Stomach (tissue), 9 donors: ENCODE results near the gene AXL. TPM values are rescaled to one million over a fixed set of nuclear protein-coding genes. Genes with fewer than 3 reads are reported as not detected.

ENCODE experiments used
- DNase-seq, 2 donors: peaks; one replicate each; pipeline versions ENCODE4 v3.0.0 to v3.0.0-alpha.2; 2013 to 2019
- H3K27ac ChIP-seq, 5 donors: fragments of 200-600 bp in 4 of 5; sonication (generic) in 4 of 5; one replicate each; pipeline ENCODE4 v1.5.1; 2013 to 2019; ENCODE audit warnings: mild to moderate bottlenecking in 1 of 5, moderate library complexity in 1 of 5
- H3K27me3 ChIP-seq, 3 donors: fragments of 200-600 bp; sonication (generic); one replicate each; pipeline ENCODE4 v1.5.1; 2017 to 2019; ENCODE audit warnings: mixed run types in 1 of 3
- H3K36me3 ChIP-seq, 4 donors: fragments of 200-600 bp; sonication (generic); 1 replicate in 3 of 4; 2 replicates in 1 of 4; pipeline ENCODE4 v1.5.1; 2016 to 2019
- H3K4me1 ChIP-seq, 4 donors: fragments of 200-600 bp; sonication (generic); one replicate each; pipeline ENCODE4 v1.5.1; 2016 to 2019
- H3K4me3 ChIP-seq, 4 donors: fragments of 200-600 bp; sonication (generic) in 3 of 4; one replicate each; pipeline ENCODE4 v1.5.1; 2016 to 2019; ENCODE audit warnings: mild to moderate bottlenecking in 1 of 4
- H3K9me3 ChIP-seq, 4 donors: fragments of 200-600 bp; sonication (generic); one replicate each; pipeline ENCODE4 v1.5.1; 2016 to 2019
- EP300 ChIP-seq: sonication (generic); formaldehyde crosslinking; IDR thresholded peaks from one replicate; pipeline ENCODE4 v1.6.1; 2017; ENCODE audit warnings: antibody characterized with exemption
- POLR2A ChIP-seq, 4 donors: fragments of 450-650 bp; IDR thresholded peaks; one replicate each; pipeline ENCODE4 v1.6.1; 2016; ENCODE audit warnings: antibody characterized with exemption in 4 of 4, control low read depth in 2 of 4, mild to moderate bottlenecking in 1 of 4, moderate library complexity in 1 of 4
- POLR2AphosphoS5 ChIP-seq, 3 donors: sonication (generic); formaldehyde crosslinking; IDR thresholded peaks; one replicate each; pipeline ENCODE4 v1.6.1; 2016; ENCODE audit warnings: antibody characterized with exemption in 3 of 3
- WGBS, 5 donors: extraction: QIAGEN DNeasy Blood & Tissue Kit in 3 of 5; methylation state at CpG; one replicate each; pipeline versions ENCODE4 v1.1.5 to v1.1.7; 2013 to 2018; 5-methylcytosine and 5-hydroxymethylcytosine counted together
- intact Hi-C: fragments of 100-400 bp; cut with DNase I; formaldehyde crosslinking; loops from one replicate; pipeline ENCODE4 v1.15.1; 2023; ENCODE audit warnings: low total_unique reads
- polyA plus RNA-seq, 3 donors: library from polyadenylated mRNA; stranded (reverse); fragments of 200-250 nt; gene quantifications; one replicate each; pipeline ENCODE4 v1.2.3, GENCODE V29; 2013
- total RNA-seq, 5 donors: library from RNA; depleted of rRNA; stranded (reverse); fragments of >200 nt; gene quantifications; one replicate each; pipeline versions ENCODE4 v1.1.0 to v1.2.3, GENCODE V29; 2014 to 2016
- TF ChIP-seq, protein P1 (sequence below), 7 experiments: fragments of 450-650 bp in 4 of 7; fragments of 200-600 bp in 3 of 7; sonication (generic) in 3 of 7; IDR thresholded peaks; one replicate each; pipeline ENCODE4 v1.5.1; 2016 to 2019; ENCODE audit warnings: antibody characterized with exemption in 7 of 7, control low read depth in 2 of 7, mild to moderate bottlenecking in 1 of 7
- donor health status: healthy with polysubstance abuse.
- donor health status: Bipolar disorder and iron deficiency.
- donor health status: healthy.

Gene AXL
- total and polyA plus RNA-seq, 8 donors = 6.1 to 48.7 (median 22.8) TPM

DNA sequence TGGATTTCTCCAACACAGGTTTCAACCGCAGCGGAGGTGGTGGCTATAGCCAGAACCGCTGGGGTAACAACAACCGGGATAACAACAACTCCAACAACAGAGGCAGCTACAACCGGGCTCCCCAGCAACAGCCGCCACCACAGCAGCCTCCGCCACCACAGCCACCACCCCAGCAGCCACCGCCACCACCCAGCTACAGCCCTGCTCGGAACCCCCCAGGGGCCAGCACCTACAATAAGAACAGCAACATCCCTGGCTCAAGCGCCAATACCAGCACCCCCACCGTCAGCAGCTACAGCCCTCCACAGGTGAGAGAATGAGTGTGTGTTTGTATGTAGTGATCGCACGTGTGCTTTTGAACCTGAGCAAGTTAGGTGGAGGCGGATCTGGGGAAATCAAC lies 84.9 kb downstream of the AXL start:
- Histone ChIP-seq H3K4me1 (peaks cover 30 to 86% (median 41%) of the 10 kb centered on the region in 4 donors), H3K9me3 (no peaks in the 10 kb centered on the region), H3K36me3 (peaks cover 65 to 88% (median 85%) of the 10 kb centered on the region in 4 donors), H3K4me3 (peak overlapping the region in 1 of 4 donors; percentile 17), H3K27ac (peak overlapping the region; percentile 12 to 98 (median 40)), H3K27me3 (no peaks in the 10 kb centered on the region)
- TF ChIP-seq POLR2AphosphoS5 (IDR thresholded peaks at IDR 0.05) (no peak), EP300 (no peak), POLR2A (IDR thresholded peaks at IDR 0.05) (no peak)
- TF ChIP-seq, protein P1, sequence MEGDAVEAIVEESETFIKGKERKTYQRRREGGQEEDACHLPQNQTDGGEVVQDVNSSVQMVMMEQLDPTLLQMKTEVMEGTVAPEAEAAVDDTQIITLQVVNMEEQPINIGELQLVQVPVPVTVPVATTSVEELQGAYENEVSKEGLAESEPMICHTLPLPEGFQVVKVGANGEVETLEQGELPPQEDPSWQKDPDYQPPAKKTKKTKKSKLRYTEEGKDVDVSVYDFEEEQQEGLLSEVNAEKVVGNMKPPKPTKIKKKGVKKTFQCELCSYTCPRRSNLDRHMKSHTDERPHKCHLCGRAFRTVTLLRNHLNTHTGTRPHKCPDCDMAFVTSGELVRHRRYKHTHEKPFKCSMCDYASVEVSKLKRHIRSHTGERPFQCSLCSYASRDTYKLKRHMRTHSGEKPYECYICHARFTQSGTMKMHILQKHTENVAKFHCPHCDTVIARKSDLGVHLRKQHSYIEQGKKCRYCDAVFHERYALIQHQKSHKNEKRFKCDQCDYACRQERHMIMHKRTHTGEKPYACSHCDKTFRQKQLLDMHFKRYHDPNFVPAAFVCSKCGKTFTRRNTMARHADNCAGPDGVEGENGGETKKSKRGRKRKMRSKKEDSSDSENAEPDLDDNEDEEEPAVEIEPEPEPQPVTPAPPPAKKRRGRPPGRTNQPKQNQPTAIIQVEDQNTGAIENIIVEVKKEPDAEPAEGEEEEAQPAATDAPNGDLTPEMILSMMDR (IDR thresholded peaks at IDR 0.05) = no peak
- WGBS, 5 donors = 81 to 91% (median 88%) methylated on average over 10 to 14 of the region's 14 CpGs
- DNase-seq = no peak
- intact Hi-C loops = no loop called here

DNA sequence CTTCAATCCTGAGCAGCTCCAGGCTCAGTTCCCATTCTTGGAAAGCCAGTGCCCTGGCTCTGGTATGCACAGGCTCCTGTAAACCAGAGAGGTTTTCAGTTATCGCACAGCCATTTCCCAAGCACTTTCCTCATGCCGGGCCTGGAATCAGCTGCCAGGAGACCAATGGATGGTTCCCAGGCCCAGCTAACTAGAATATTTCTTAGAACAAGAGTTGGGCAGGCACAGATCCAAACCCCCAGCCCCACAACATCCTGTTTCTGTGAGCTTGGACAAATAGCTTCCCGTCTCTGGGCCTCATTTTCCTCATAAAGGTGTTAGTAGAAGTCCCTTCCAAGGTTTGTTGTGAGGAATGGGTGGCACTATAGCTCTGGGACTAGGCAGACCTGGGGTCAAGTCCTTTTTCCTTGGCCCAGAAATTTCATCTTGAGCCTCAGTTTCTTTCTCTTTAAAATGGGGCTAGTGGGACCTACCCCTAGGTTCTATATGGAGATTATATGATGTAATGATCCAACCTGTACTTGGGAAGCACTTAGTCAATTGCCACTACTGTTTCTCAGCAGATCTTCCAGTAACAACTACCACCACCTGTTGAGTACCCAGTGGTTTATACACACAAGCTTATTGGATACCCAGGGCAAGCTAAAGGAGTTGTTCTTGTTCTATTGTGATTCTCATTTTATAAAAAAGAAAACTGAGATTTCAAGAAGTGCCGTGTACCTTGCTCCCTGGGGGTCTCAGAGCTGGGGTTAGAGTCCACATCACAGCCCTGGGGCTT lies 85.9 kb downstream of the AXL start:
- Histone ChIP-seq H3K27ac (peak overlapping the region in 4 of 5 donors; percentile 13 to 98 (median 94)), H3K27me3 (no peaks in the 10 kb centered on the region), H3K4me1 (peaks cover 25 to 82% (median 38%) of the 10 kb centered on the region in 4 donors), H3K36me3 (peaks cover 65 to 80% (median 78%) of the 10 kb centered on the region in 4 donors), H3K4me3 (no peak overlapping the region), H3K9me3 (no peaks in the 10 kb centered on the region)
- TF ChIP-seq POLR2AphosphoS5 (IDR thresholded peaks at IDR 0.05) (no peak), POLR2A (IDR thresholded peaks at IDR 0.05) (no peak), EP300 (no peak)
- TF ChIP-seq, protein P1 (IDR thresholded peaks at IDR 0.05) = no peak
- WGBS, 5 donors = 64 to 85% (median 76%) methylated on average over 4 of the region's 4 CpGs
- intact Hi-C loops = loop anchor here (5.0 kb wide), 1 partner anchor 103 kb away; no protein-coding TSS in a partner anchor
- no peak for DNase-seq

- 65 to 79% (median 78%) methylated on average over 12 to 13 of the region's 13 CpGs for WGBS, 5 donors
- TF ChIP-seq, protein P1 (IDR thresholded peaks at IDR 0.05) = no peak
- TF ChIP-seq EP300 = no peak
Measured at GRCh38 chr19:41305927-41306793, 87.1 kb downstream of the AXL start.

More at GRCh38 chr19:41305927-41306793, 87.1 kb downstream of the AXL start:
- H3K4me1 ChIP-seq = peaks cover 29 to 77% (median 35%) of the 10 kb centered on the region in 4 donors
- peaks cover 52 to 67% (median 66%) of the 10 kb centered on the region in 4 donors for H3K36me3 ChIP-seq
- intact Hi-C loops = loop anchor here (5.0 kb wide), 1 partner anchor 104 kb away; no protein-coding TSS in a partner anchor
- H3K9me3 ChIP-seq = no peaks in the 10 kb centered on the region
- H3K4me3 ChIP-seq = no peak overlapping the region
- no peaks in the 10 kb centered on the region for H3K27me3 ChIP-seq
- peak overlapping the region; percentile 28 to 98 (median 94) for H3K27ac ChIP-seq
- DNase-seq = no peak
